PFSK-1 (cell line): ENCODE data around the gene CAPN1. TPM values are rescaled to one million over a fixed set of nuclear protein-coding genes. Genes with fewer than 3 reads are reported as not detected.

Source experiments
- FOXP2 ChIP-seq: optimal IDR thresholded peaks from 2 replicates; pipeline ENCODE3; 2011; ENCODE audit warnings: borderline replicate concordance, control low read depth, inconsistent platforms; ENCODE audit not compliant: insufficient read depth; ENCODE audit errors: extremely low read length, extremely low read depth
- POLR2AphosphoS5 ChIP-seq: IDR thresholded peaks from 2 replicates; pipeline ENCODE4 v1.6.1; 2012; ENCODE audit warnings: low read depth, mild to moderate bottlenecking, control low read depth, low read length, moderate library complexity
- REST ChIP-seq, 2 experiments: IDR thresholded peaks; 2 replicates each; pipeline versions ENCODE4 v1.6.1 to v1.8.0; 2011 to 2012; ENCODE audit warnings: low read depth in 2 of 2, low read length in 2 of 2, control low read depth in 1 of 2, inconsistent platforms in 1 of 2, mild to moderate bottlenecking in 1 of 2, moderate library complexity in 1 of 2; ENCODE audit not compliant: insufficient read depth in 1 of 2
- SIN3A ChIP-seq: IDR thresholded peaks from 2 replicates; pipeline ENCODE4 v1.6.1; 2012; ENCODE audit warnings: mild to moderate bottlenecking, low read length, moderate library complexity, borderline replicate concordance; ENCODE audit not compliant: insufficient read depth
- TAF1 ChIP-seq: IDR thresholded peaks from 2 replicates; pipeline ENCODE4 v1.6.1; 2012; ENCODE audit warnings: low read length, control low read depth, borderline replicate concordance; ENCODE audit not compliant: insufficient read depth
- polyA plus RNA-seq: library from polyadenylated mRNA; unstranded; fragments of >200 nt; gene quantifications from one replicate; pipeline ENCODE4 v1.2.1, GENCODE V29; 2012; ENCODE audit warnings: low read depth, missing spikeins; ENCODE audit not compliant: insufficient read length

Gene CAPN1
- polyA plus RNA-seq = 83.0 TPM

GRCh38 chr11:65181569-65182257 is at the start of gene CAPN1:
CAPN1 (plus strand) TSS chr11:65181928; CDS start chr11:65182702, 774 bp downstream.
- TF ChIP-seq REST (IDR thresholded peaks at IDR 0.05; ENCODE audit: insufficient read depth in 1 of 2, low read depth in 2 of 2, low read length in 2 of 2) (0 out of 4 replicates have a peak, but pooled peaks of 1 of the 2 experiments have one; percentile 8), TAF1 (no peak), POLR2AphosphoS5 (peak; percentile 63), SIN3A (0 out of 2 replicates have a peak, but pooled peaks have one; percentile 8), FOXP2 (peak; percentile 36)

GRCh38 chr11:65132238-65132987 is 49.3 kb upstream of the CAPN1 start:
- no peak for TF ChIP-seq SIN3A
- TF ChIP-seq FOXP2 = no peak

GRCh38 chr11:65132988-65133700 is 48.6 kb upstream of the CAPN1 start:
- TF ChIP-seq FOXP2 = no peak
- no peak for TF ChIP-seq POLR2AphosphoS5
- no peak for TF ChIP-seq REST (IDR thresholded peaks at IDR 0.05; ENCODE audit: insufficient read depth in 1 of 2, low read depth in 2 of 2, low read length in 2 of 2)
- no peak for TF ChIP-seq TAF1
- TF ChIP-seq SIN3A = no peak

- TF ChIP-seq REST (IDR thresholded peaks at IDR 0.05; ENCODE audit: insufficient read depth in 1 of 2, low read depth in 2 of 2, low read length in 2 of 2) (no peak), FOXP2 (no peak), SIN3A (no peak), TAF1 (no peak), POLR2AphosphoS5 (no peak)
Observed at GRCh38 chr11:65133724-65134123, 48.0 kb upstream of the CAPN1 start.

- peak; percentile 64 for TF ChIP-seq POLR2AphosphoS5
- TF ChIP-seq SIN3A = peak; percentile 87; the same call in 1 of the 2 replicates
- TF ChIP-seq FOXP2 = peak; percentile 88
- TF ChIP-seq TAF1 = 0 out of 2 replicates have a peak, but pooled peaks have one; percentile 34
- TF ChIP-seq REST (IDR thresholded peaks at IDR 0.05; ENCODE audit: insufficient read depth in 1 of 2, low read depth in 2 of 2, low read length in 2 of 2) = no peak
Observed at GRCh38 chr11:65134240-65134951, 47.3 kb upstream of the CAPN1 start, which contains the start of gene SYVN1. SYVN1 (minus strand) TSS chr11:65134519; CDS start chr11:65133601, 918 bp downstream.
